BE2C (cell line): ENCODE measurements around the gene PTPA.

Experiments used
- DNase-seq: peaks from one replicate; pipeline ENCODE4 v3.0.0-alpha.2; 2020
- H3K27me3 ChIP-seq: fragments of 250-450 bp; sonication (Bioruptor Pico); 2 replicates; pipeline ENCODE4 v1.5.1; 2020; ENCODE audit warnings: mild to moderate bottlenecking
- H3K36me3 ChIP-seq: fragments of 250-450 bp; sonication (Bioruptor Pico); 2 replicates; pipeline ENCODE4 v1.5.1; 2020; ENCODE audit warnings: mild to moderate bottlenecking
- H3K4me1 ChIP-seq: fragments of 250-450 bp; sonication (Bioruptor Pico); 2 replicates; pipeline ENCODE4 v1.5.1; 2020
- H3K4me3 ChIP-seq: 2 replicates; pipeline ENCODE4 v1.5.1; 2011; ENCODE audit warnings: low read depth, low read length
- H3K9me3 ChIP-seq: fragments of 250-450 bp; sonication (Bioruptor Pico); 2 replicates; pipeline ENCODE4 v1.5.1; 2020
- TF ChIP-seq, protein P1 (sequence below): IDR thresholded peaks from 2 replicates; pipeline ENCODE4 v1.5.1; 2012; ENCODE audit warnings: mild to moderate bottlenecking, low read depth, low read length

The PTPA gene

DNA sequence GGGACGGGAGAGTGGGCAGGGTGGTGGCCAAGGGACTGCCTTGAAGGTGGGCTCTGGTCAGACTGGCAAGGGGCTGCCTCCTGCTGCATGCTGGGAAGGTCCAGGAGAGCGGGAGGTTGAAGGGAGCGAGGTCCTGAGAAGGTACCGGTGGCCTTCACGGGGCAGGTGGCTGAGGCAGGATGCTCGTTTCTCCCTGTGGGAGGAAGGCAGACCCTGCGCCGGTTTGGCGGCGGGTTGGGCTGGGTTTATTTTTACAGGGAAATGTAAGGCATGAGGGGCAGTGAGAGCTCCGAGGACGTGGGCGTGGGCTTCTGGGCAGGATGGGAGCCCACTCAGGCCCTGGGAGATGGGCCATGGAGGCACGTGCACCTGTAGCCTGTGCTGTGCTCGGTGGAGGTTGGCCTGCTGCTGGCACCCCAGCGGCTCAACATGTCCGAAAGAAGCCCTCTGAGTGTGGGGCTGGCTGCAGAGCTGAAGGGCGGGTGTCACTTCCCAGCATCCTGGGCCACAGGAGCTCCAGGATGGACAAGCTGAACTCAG, 39.5 kb downstream of the PTPA start:
- Histone ChIP-seq H3K4me1 (no peaks in the 10 kb centered on the region), H3K9me3 (no peaks in the 10 kb centered on the region), H3K36me3 (peaks cover 13% of the 10 kb centered on the region), H3K4me3 (no peak overlapping the region), H3K27me3 (no peaks in the 10 kb centered on the region)
- TF ChIP-seq, protein P1, sequence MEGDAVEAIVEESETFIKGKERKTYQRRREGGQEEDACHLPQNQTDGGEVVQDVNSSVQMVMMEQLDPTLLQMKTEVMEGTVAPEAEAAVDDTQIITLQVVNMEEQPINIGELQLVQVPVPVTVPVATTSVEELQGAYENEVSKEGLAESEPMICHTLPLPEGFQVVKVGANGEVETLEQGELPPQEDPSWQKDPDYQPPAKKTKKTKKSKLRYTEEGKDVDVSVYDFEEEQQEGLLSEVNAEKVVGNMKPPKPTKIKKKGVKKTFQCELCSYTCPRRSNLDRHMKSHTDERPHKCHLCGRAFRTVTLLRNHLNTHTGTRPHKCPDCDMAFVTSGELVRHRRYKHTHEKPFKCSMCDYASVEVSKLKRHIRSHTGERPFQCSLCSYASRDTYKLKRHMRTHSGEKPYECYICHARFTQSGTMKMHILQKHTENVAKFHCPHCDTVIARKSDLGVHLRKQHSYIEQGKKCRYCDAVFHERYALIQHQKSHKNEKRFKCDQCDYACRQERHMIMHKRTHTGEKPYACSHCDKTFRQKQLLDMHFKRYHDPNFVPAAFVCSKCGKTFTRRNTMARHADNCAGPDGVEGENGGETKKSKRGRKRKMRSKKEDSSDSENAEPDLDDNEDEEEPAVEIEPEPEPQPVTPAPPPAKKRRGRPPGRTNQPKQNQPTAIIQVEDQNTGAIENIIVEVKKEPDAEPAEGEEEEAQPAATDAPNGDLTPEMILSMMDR = no peak
- no peak for DNase-seq

DNA sequence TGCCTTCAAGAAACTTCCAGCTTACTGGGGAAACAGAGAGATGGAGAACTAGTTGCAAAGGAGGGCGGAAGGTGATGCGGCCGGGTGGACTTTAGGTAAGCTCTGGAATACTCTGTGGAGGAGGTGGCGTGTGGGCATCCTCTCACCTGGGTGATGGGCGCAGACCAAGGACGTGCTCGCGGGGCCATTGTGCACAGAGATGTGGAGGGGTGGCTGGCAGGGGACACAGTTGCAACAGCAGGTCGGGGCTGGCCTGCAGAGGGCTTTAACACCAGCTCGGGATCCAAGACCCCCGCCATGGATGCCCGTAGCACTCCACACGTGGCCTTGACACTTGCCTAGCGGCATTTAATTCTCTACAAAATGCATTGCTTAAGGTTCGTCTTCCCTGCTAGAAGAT, 40.3 kb downstream of the PTPA start:
- DNase-seq = no peak
- TF ChIP-seq, protein P1 = no peak
- peaks cover 13% of the 10 kb centered on the region for H3K36me3 ChIP-seq
- no peaks in the 10 kb centered on the region for H3K4me1 ChIP-seq
- H3K27me3 ChIP-seq = no peaks in the 10 kb centered on the region
- no peaks in the 10 kb centered on the region for H3K9me3 ChIP-seq
- H3K4me3 ChIP-seq = no peak overlapping the region

DNA sequence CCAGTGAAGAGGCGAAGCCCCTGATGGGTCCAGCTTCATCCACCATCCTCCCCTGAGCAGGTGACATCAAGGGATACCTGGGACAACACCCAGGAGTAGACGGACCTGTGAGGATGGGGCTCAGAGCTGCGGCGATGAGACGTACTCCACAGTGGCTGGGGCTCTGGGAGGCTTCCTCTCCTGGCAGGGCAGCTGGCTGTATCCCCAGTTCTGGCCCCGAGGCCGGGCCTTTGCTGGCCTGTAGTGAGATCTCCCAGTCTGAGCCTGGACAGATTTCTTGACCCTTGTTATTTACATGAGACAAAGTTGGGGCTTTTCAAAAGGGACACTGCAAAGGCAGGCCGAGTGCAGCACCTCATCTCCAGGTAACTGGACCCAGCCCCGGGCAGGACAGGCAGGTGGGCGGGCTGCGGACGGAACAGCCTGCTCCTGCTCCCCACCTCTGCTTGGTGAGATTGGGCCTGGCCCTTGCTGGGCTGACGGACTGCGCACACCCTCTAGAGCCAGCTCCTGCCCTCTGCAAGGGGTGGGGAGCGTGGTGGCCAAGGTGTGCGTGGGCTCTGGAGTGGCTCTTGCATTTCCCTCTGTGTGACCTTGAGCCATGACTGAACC, 43.8 kb downstream of the PTPA start:
- TF ChIP-seq, protein P1 = no peak
- H3K9me3 ChIP-seq = no peaks in the 10 kb centered on the region
- H3K4me3 ChIP-seq = no peak overlapping the region
- no peak for DNase-seq
- H3K4me1 ChIP-seq = no peaks in the 10 kb centered on the region
- peaks cover 4% of the 10 kb centered on the region; the same call in 1 of the 2 replicates for H3K36me3 ChIP-seq
- no peaks in the 10 kb centered on the region for H3K27me3 ChIP-seq

DNA sequence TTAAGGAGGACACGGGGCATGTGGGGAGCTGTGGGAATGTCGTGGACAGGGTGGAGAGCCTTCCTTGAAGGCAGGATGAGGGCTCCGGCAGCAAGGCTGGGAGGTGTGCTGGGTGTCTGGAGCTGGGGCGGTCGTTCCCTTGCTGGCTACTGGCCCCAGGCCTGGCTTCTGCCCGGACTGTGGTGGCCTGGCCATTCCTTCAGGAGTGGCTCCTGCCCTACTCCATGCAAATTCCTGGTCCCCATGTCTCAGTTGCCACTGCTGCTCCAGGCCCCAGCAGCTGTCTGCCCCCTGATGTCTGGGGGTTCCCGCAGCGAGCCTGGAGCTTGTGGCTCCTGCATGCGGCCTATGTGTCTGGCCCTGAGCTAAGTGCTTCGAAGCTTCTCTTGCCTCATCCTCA, 44.9 kb downstream of the PTPA start:
- Histone ChIP-seq H3K36me3 (peaks cover 3% of the 10 kb centered on the region; the same call in 1 of the 2 replicates), H3K9me3 (no peaks in the 10 kb centered on the region), H3K4me3 (no peak overlapping the region), H3K27me3 (no peaks in the 10 kb centered on the region), H3K4me1 (no peaks in the 10 kb centered on the region)
- TF ChIP-seq, protein P1 = no peak
- no peak for DNase-seq

DNA sequence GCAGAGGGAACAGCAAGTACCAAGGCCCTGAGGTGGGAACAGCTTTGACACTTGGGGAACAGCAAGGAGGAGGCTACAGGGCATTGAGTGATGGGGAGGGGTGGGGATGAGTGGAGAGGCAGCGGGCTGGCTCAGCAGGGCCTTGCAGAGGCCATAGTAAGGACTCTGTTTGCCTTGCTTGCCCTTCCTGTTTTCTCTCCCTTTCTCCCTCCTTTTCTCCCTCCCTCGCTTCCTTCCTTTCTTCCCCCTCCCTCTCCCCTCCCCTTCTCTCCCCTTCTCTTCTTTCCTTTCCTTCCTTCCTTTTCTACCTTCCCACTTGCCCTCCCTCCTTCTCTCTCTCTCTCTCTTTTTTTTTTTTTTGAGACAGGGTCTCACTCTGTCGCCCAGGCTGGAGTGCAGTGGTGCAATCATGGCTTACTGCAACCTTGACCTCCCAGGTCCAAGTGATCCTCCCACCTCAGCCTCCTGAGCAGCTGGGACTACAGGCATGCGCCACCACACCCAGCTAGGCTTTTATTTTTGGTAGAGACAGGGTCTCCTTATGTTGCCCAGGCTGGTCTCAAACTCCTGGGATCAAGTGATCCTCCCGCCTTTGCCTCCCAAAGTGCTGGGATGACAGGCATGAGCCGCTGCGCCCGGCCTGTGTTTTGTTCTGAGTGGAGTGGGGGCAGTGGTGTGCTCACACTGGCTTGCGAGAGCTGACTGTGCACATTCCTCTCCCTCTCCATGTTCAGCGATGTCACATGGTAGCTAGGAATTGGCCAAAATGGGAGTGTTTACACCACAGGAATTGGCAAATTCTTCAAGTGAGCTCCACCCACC, 49.7 kb downstream of the PTPA start:
- Histone ChIP-seq H3K4me3 (no peak overlapping the region), H3K27me3 (no peaks in the 10 kb centered on the region), H3K9me3 (no peaks in the 10 kb centered on the region), H3K4me1 (no peaks in the 10 kb centered on the region), H3K36me3 (no peaks in the 10 kb centered on the region)
- TF ChIP-seq, protein P1 = no peak
- DNase-seq = no peak

DNA sequence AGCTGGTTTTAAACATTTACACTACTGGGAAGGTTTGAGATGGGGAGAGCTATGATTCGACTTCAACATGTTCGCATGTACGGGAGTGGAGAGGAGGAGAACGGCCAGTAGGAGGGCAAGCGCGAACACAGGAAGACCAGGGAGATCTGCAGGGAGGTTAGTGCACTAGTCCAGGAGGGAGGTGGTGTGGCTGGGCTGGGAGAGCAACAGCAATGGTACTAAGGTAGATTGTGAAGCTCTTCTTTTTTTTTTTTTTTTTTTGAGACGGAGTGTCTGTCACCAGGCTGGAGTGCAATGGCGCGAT, 50.3 kb downstream of the PTPA start:
- TF ChIP-seq, protein P1 = no peak
- no peaks in the 10 kb centered on the region for H3K27me3 ChIP-seq
- no peaks in the 10 kb centered on the region for H3K4me1 ChIP-seq
- no peaks in the 10 kb centered on the region for H3K9me3 ChIP-seq
- no peak for DNase-seq
- H3K4me3 ChIP-seq = no peak overlapping the region
- no peaks in the 10 kb centered on the region for H3K36me3 ChIP-seq
